Fibroblast of peridontal ligament (primary cell): ENCODE measurements around the gene TACR1.

ENCODE experiments used
- DNase-seq: peaks from one replicate; pipeline ENCODE4 v3.0.0-alpha.2; 2010; ENCODE audit errors: extremely low read depth

The TACR1 gene

GRCh38 chr2:75047992-75048625 is 151.2 kb downstream of the TACR1 start:
- DNase-seq = peak; percentile 71

- DNase-seq = peak; percentile 73
Measured at GRCh38 chr2:75047189-75047991, 151.9 kb downstream of the TACR1 start.

DNA sequence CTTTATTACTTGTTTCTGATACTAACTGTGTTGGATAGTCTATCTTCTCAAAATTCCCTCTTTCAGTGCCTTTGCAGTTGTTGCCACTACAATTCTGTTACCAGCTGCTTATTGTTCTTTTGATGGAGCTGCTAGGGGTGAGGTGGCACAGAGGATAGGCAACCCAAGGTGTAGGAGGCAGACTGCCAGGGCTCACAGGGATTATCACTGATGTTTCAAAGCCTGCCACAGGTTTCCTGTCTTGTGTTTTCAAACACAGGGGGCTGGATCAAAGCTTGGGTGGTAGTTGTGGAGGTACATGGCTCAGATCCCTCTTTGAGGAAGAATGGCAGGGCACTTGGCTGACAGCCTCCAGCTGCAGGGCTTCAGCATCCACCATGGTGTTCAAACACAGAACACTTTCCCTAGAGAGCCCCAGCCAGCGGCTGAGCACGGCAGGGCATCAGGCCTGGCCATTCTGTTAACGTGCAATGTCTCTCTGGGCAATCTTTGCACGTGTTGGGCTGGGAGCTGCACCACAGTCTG is 153.7 kb downstream of the TACR1 start:
- no peak for DNase-seq

DNA sequence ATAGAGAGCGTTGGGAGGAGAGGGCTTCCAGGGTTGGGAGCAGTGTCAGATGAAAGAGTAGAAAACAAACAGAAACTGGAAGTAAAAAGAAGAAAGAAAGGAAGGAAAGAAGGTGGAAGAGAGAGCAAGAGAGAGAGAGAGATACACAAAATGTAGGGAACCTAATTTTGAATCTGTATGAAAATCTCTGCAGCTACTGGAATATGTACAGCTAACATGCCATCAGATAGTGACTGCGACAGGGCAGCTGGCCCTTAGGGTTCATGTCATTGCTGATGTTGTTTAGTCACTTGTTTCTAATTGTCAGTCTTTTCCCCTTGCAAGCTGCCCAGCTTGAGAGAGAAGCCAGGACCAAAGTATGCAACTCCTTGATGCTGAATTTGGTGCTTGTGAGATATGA is 155.0 kb downstream of the TACR1 start:
- DNase-seq = no peak

- DNase-seq = no peak
Measured at GRCh38 chr2:75042823-75043222, 156.5 kb downstream of the TACR1 start.

DNA sequence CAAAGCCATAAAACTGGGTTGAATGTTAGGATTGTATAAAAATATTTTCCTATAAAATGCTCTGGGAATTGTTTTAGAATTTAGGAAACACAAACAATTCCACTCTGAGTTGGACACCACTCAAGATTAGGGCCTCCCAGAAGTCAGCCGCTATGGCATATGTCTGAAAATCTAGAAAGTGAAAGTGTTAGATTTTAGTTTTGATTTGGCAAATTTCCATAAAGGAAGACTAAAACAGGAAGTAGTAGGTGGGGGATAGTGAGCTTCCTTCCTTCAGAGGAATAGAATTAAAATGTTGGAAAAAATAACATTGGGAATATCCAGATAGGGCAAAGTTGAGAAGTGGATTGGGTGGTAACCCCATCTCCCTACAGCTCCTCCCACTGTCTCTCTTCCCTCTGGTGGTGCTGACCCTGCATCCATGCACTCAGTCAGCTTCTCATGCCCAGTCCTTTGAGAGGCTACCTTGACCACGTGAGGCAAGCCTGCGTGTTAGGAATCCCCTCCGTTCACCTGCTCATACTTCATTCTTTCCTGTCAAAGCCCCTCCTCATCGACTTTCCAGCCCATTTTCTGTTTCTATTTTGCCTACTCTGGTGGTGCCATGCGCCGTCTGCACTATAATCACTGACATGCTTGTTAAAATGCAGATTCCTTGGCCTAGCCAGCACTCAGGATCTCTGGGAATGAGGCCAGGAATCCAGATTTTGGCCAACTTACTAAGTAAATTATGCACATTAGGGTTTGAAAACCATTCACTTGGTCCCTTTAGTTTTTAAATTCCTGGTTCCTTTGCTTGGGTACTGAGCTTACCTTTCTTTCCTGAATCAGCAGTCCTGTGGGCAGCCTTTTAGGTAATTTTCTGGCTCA is 157.4 kb downstream of the TACR1 start:
- DNase-seq = peak; percentile 31

- no peak for DNase-seq
Measured at GRCh38 chr2:75041226-75041625, 158.1 kb downstream of the TACR1 start.

DNA sequence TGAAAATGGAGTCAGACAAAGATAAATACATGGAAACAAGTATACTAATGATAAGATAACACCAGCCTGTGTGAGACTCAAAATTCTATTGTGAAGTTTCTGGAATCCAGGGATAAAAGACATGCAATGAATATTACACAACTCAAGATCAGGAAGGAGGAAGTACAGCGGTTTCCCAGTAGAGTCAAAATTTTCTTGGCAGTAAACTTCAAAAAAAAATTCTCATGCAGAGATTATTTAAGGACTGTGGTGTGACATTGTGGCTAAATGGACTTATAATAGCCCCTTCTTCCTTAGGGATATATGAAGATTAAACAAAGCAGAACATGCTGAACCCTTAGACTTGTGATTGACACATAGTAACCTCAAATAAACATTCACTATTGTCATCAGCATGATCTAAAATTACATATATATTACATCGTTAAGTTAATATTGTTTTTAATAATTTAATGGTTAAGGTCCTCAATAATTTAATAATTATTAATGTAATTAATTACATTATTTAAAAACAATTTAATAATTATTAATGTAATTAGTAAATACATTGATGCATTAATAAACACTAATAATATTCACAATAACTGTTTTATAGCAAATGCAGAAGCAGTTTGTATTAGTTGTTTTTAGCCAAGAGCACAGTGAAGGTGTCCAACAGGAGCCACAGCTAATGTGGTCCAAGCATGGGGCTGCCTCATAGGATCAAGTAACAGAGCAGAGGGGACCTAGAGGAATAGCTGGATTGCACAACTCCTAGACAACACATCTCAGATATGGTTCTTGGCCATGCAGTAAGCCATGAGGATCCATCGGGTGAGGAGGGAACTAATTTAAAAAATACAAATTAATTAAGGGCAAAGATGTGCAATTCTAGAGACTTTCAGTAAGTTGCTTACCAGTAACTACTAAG is 163.6 kb downstream of the TACR1 start:
- DNase-seq = peak; percentile 50

GRCh38 chr2:75033516-75033915 is 165.8 kb downstream of the TACR1 start:
- no peak for DNase-seq

GRCh38 chr2:75031906-75032803 is 167.2 kb downstream of the TACR1 start:
- DNase-seq = no peak

DNA sequence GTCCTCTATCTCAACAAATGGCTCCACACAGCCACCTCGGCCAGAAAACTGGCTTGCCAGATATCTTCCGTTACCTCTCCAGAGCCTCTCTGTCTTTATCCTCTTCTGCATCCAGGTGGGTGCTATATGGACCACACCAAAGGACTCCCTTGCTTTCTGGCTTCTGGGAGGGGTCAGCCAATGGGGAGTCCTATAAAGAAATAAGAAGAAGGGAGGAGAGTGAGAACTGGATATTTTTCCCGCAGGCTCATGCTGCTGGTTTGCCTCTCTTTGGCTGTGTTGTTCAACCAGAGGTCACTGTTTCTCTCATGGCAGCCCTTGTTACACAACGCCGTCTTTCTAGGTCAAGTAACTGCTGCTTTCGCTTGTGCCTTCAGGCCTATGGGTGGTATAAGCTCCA is 168.1 kb downstream of the TACR1 start:
- DNase-seq = no peak

GRCh38 chr2:75030218-75031009 is 168.9 kb downstream of the TACR1 start:
- no peak for DNase-seq

GRCh38 chr2:75027886-75028285 is 171.4 kb downstream of the TACR1 start:
- DNase-seq = no peak

DNA sequence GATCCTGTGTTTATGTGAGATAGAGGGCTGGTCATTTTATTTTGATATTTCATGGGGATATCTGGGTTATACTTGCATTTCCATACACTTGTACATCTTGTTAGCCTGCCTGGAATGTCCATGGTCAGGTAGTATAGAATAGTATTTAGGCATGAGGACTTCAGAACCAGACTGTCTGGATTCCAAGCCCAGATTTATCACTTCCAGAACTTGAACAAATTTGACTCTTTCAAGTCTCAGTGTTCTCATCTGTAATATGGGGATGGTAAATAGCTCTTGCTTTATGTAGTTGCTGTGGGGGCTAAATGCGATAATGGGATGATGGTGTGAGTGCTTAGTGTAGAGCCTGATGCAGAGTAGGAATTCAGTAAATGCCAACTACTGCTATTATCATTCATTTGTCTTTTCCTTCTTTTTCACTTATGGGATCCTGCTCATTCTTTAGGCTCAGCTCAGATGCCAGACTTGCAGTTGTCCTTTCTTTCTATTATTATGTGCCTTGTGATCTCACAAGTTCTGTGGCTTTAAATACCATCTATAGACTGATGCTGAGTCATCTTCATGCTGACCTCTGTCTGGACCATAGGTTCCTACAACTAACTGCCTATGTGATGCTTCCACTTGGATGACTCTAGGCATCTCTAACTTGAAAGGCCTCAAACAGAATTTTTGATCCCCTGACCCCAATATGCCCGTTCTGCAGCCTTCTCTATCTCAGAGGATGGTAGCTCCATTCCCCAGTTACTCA is 173.5 kb downstream of the TACR1 start:
- DNase-seq = peak; percentile 15

DNA sequence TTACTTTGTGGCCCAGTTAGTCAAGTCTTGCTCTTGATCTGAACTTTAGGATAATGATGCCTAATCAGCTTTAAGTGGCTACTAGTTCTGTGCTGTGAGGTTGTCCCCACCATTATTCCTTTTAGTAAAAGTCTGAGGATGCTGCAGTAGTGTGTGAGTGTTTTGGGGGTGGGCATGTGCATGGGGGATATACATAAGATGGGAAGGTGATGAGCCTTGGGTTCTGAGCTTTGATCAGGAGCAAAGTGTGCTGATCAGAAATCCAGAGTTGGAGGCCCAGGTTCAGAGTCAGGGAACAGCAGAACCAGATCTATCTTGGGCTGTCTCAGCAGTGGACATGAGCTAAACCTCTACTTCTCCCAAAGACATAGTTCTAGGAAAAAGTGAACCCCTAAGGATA is 174.1 kb downstream of the TACR1 start:
- no peak for DNase-seq

GRCh38 chr2:75023666-75024455 is 175.5 kb downstream of the TACR1 start:
- DNase-seq = no peak

DNA sequence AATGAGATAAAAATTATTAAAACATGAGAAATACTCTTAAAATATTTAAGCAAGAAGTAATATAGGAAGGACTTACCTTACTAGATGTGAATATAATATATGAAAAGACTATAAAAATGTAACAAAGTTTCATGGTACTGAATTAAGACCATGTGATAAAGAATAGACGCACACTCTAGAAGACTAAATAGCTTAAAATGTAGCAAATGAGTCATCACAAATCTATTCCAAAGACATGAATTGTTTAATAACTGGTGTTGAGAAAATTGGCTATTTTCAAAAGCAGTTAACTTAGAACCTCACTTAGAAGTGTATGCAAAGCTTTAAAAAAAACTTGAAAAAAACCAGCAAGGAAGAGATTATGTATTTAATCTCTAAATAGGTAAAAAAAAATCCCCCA is 176.8 kb downstream of the TACR1 start:
- DNase-seq = peak; percentile 66

- peak; percentile 66 for DNase-seq
Measured at GRCh38 chr2:75021672-75022071, 177.6 kb downstream of the TACR1 start.
